Metanephros (tissue), 1 donor: Measurements from ENCODE around the gene MIGA2. TPM values are rescaled to one million over a fixed set of nuclear protein-coding genes. Genes with fewer than 3 reads are reported as not detected.

Source experiments
- total RNA-seq: library from RNA; depleted of rRNA; stranded (reverse); fragments of >200 nt; gene quantifications from one replicate; pipeline ENCODE4 v1.2.3, GENCODE V29; 2014

MIGA2 gene, protein sequence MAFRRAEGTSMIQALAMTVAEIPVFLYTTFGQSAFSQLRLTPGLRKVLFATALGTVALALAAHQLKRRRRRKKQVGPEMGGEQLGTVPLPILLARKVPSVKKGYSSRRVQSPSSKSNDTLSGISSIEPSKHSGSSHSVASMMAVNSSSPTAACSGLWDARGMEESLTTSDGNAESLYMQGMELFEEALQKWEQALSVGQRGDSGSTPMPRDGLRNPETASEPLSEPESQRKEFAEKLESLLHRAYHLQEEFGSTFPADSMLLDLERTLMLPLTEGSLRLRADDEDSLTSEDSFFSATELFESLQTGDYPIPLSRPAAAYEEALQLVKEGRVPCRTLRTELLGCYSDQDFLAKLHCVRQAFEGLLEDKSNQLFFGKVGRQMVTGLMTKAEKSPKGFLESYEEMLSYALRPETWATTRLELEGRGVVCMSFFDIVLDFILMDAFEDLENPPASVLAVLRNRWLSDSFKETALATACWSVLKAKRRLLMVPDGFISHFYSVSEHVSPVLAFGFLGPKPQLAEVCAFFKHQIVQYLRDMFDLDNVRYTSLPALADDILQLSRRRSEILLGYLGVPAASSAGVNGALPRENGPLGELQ
- 28.7 TPM for total RNA-seq

DNA sequence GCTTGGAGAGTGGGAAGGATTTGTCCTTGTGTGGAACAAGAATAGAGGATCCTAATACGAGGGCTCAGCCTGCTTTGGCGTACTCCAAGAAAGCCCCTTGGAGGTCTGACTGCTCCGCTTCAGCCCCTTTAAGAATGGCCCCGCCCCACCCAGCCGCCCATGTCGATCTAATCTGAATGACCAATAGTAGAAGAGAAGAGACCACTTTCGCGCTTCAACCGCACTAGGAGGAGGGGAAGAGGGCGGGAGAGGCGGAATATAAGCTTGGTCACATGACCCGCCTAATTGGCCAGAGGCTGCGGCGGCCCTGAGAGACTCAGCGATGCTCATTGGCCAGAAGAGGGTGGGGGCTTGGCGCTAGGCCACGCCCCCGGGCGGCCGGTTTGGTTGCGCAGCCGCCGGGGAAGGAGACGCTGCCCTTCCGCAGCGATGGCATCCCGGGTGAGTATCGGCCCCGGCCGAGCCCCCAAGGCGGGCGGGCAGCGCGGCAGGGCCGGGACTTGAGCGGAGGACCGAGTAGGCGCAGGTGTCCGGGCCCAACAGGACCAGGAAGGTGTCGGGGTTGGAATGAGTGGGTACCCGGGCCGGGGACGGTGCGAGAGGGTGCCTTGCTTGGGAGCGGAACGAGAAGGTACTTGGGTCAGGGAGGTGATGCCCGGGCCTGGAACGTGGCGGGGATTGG, at the start of gene MIGA2:
MIGA2 (plus strand) TSS at position 386 of the 682 bp plus-strand sequence. CDS start 3,969 bp downstream, outside the sequence.

DNA sequence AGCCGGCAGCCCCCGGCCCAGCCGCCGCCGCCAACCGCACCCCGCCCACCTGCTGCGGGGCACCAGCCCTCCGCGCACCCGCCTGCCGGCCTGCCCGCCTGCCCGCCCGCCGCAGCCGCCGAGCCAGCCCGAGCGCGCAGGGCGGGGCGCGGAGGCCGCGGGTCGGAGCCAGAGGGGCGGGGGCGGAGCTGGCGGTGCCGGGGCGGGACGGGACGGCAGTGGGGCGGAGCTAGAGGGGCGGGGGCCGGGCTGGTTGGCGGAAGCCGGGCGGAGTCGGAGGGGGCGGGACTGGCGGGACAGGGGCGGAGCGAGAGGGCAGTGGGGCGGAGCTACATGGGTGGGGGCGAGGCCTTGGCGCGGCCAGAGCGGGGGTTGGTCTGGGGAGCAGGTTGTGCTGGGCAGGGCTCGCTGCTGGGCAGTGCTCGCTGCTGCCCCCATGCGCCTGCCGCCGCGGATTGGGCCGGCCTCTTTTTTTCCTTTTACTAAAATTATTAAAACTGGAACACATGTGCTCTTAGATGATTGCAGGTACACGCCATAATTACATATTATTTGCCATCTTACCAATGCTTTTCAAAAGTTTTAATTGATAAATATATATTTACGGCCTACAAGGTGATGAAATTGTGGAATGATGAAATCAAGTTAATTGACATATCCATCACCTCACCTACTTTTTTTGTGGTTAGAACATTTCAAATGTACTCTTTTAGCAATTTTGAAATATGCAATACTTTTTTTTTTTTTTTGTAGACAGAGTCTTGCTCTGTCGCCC, 8.0 kb upstream of the MIGA2 start, which contains the start of gene SH3GLB2:
SH3GLB2 (minus strand) TSS at position 140 of the 775 bp plus-strand sequence. CDS start 177 bp downstream, outside the sequence.

DNA sequence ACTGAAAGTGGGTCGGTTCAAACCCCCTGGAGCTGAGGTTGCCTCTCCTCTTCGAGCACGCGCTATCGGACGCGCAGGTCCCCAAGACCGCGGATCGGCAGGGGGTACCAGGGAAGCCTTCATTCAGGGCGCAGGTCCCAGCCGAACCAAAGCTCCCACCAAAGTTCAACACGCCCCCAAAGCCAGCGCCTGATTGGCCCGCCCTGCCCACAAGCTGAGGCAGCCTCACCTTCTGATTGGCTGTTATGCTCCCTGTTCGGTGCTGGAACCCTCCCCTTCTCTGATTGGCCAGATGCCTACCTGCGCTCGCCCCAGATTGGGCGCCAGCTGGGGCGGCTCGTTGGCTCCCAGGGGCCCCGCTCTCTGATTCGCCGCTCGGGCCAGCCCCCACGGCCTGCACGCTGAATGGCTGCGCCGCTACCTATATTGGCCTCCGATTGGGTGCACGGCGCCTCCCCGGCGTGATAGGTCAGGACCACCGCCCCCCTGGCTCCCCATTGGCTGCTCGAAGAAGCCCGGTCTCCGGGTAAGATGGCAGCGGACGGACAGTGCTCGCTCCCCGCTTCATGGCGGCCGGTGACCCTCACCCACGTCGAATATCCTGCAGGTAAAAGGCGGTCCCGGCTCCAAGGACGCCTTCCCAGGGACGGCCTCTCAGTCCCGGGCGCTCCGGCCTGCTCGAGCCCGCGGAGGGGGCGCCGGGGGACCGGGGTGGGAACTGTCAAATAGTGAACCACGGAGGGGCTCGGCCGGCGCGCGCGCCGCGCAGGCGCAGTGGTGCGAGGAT, 44.4 kb downstream of the MIGA2 start, which contains the start of gene DOLPP1:
DOLPP1 (plus strand) TSS at position 511 of the 787 bp plus-strand sequence; CDS start at position 532, 21 bp downstream.

DNA sequence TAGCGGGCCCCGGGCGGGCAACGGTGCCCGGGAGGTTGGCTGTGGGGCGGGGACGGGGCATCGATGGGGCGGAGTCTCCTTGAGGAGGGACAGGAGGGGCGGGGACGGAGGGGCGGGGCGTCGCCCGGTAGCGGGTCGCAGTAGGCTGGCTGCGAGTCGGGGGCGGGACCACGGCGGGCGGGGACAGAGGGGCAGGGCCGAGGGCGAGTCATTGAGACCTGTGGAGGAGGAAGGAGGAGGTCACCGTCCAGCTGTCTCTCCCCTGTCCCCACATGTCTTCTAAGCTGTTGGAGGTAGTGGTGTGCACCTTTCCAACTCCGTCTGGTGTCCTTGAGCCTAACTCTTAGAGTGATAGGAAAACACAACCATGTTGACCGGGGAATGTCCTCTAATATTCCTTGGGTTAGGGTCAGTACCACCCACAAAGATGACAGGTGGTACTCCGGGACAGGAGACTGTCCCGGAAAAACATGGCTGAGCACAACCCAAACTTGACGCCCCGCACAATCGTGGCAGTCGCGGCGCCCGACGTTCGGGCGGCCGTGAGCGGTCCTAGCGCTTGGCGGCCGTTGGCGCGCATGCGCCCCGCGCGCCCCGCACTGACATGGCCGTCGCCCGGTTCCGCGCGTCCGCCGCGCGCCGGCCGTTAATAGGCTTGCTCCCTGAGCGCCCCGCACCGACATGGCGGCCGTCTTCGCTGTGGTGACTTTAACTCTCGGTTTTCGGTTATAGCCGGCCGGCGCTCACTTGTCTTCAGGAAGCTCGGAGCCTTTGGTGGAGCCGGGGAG, 74.5 kb downstream of the MIGA2 start, which contains the start of the genes CRAT and PTPA:
CRAT (minus strand) TSS at position 54 of the 788 bp plus-strand sequence. CDS start 284 bp downstream, outside the sequence.
PTPA (plus strand) TSS at position 676 of the 788 bp plus-strand sequence. CDS start 186 bp downstream, outside the sequence.

Other genes starting within 250 kb of the MIGA2 start
- 18.7 TPM for gene TBC1D13, start 249.4 kb upstream of the MIGA2 start, total RNA-seq
- 20.0 TPM for gene ENDOG, start 218.1 kb upstream of the MIGA2 start, total RNA-seq
- gene SPOUT1, start 206.8 kb upstream of the MIGA2 start, total RNA-seq = 28.6 TPM
- gene KYAT1, start 154.7 kb upstream of the MIGA2 start, total RNA-seq = 14.1 TPM
- 28.1 TPM for gene LRRC8A, start 154.5 kb upstream of the MIGA2 start, total RNA-seq
- gene PHYHD1, start 115.6 kb upstream of the MIGA2 start, total RNA-seq = 41.6 TPM
- gene DOLK, start 89.0 kb upstream of the MIGA2 start, total RNA-seq = 12.2 TPM
- 48.5 TPM for gene NUP188, start 88.9 kb upstream of the MIGA2 start, total RNA-seq
- gene SH3GLB2, start 8.3 kb upstream of the MIGA2 start, total RNA-seq = 55.9 TPM
- gene DOLPP1, start 44.5 kb downstream of the MIGA2 start, total RNA-seq = 13.5 TPM
- 49.1 TPM for gene CRAT, start 74.2 kb downstream of the MIGA2 start, total RNA-seq
- 83.6 TPM for gene PTPA, start 74.8 kb downstream of the MIGA2 start, total RNA-seq
- 97.3 TPM for gene IER5L, start 141.6 kb downstream of the MIGA2 start, total RNA-seq